ENCODE results near the gene SLC16A4.
"Not testable (repeated sequence)": the region's sequence is repeated elsewhere in the genome, so short reads cannot be mapped to it uniquely, and the experiment has no call there.

SLC16A4 gene

GRCh38 chr1:110408488-110408887 is 17.7 kb upstream of the SLC16A4 start:
- no peak for DNase-seq (ENCODE audit: low spot score)

DNA sequence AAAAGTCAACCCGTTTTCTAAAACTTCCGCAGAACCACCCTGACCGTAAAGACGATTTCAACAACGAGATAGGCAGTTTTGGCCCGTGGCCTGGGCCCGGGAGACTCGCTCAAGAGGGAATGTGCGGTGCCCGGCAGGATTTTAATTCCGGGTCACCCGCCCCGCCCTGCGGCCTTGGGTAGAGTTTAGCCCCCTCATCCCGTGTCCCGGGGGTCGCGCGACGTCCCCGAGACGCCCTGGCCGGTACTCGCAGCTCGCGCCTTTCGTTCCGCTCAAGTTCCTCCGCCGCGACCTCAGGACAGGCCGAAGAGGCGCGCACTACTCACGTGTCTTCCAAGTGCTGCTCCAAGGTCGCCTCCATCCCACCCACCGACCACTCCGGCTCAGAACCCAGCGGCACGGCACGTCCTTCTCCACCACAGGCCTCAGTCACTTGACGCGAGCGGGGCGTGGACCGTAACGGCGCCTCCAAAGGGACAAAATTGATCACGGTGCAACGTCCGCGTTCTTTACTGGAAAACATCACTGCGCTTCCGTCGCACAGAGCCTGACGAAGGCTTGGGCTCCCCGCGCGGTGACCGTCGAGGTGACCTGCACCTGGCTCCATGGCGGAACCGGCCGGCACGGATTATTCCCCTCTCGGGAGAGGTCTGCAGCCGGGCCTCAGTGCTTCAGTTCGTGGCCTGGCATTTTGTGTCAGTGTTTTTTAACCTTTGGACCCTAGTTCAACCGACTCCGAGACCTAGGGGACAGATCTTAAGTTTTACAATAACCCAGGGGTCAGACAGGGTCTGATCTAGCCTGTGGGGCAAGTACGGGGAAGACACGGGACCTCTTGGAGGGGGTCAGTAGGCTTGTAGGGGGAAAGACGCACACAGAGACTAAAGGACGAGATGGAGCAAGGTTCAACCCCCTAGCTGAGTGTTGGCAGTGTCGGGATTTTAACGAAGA is 16.7 kb upstream of the SLC16A4 start, which contains the start of gene LAMTOR5:
TSS of gene LAMTOR5 (minus strand) at position 435 of the 951 bp plus-strand sequence. CDS start at position 361, 74 bp downstream.
- peak; percentile 86 for DNase-seq (ENCODE audit: low spot score)

DNA sequence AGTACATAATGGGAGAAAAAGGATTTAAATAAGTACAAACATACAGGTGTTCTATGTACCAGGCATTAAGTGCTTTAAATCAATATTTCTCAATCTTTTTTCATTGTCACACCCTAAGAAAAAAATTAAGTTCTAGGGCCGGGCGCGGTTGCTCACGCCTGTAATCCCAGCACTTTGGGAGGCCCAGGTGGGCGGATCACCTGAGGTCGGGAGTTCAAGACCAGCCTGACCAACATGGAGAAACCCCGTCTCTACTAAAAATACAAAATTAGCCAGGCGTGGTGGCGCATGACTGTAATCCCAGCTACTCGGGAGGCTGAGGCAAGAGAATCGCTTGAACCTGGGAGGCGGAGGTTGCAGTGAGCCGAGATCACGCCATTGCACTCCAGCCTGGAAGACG is 15.6 kb upstream of the SLC16A4 start:
- DNase-seq (ENCODE audit: low spot score), result not testable (repeated sequence)

- no peak for DNase-seq (ENCODE audit: low spot score)
These were observed 13.6 kb upstream of the SLC16A4 start for GRCh38 chr1:110404401-110404800.

- DNase-seq (ENCODE audit: low spot score), result no peak
These were observed 13.0 kb upstream of the SLC16A4 start for GRCh38 chr1:110403805-110404204.

GRCh38 chr1:110396259-110396958 is 5.6 kb upstream of the SLC16A4 start:
- not testable (repeated sequence) for DNase-seq (ENCODE audit: low spot score)

GRCh38 chr1:110394493-110394820 is 3.6 kb upstream of the SLC16A4 start:
- DNase-seq (ENCODE audit: low spot score), result no peak

DNA sequence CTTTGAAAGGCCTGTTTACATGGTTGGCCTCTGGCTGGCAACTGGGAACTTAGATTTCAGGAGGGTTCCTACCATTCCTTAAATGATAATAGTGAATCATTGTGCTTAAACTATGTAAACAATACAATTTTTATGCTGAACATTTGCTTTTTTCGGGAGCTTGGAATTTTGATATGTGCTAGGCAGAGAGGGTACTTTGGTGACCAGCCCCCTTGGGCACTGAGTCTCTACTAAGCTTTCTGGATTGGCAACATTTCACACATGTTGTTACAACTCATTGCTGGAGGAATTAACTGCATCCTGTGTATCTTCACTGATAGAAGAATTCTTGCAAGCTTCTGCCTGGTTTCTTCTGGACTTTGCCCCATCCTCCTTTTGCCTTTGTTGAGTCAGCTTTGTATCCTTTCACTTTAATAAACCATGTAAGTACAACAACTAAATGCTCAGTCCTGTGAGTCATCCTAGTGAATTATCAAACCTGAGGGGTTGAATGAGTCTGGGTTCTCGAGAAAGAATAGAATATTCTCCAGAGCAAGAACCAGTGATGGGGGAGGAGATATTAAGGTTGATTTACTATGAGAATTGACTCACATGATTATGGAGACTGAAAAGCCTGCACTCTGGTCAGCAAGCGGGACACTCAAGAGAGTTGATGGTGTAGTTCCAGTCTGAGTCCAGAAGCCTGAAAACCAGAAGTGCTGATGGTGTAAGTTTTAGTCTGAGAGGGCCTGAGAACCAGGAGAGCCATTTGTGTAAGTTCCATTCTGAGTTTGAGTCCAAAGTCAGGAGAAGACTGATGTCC is 3.1 kb upstream of the SLC16A4 start:
- no peak for DNase-seq (ENCODE audit: low spot score)

- no peak for DNase-seq (ENCODE audit: low spot score)
These were observed 2.5 kb upstream of the SLC16A4 start for GRCh38 chr1:110393286-110393685.

- no peak for DNase-seq (ENCODE audit: low spot score)
These were observed 730 bp downstream of the SLC16A4 start for GRCh38 chr1:110390096-110390495.

GRCh38 chr1:110387048-110387754 is 3.6 kb downstream of the SLC16A4 start:
- no peak for DNase-seq (ENCODE audit: low spot score)

DNA sequence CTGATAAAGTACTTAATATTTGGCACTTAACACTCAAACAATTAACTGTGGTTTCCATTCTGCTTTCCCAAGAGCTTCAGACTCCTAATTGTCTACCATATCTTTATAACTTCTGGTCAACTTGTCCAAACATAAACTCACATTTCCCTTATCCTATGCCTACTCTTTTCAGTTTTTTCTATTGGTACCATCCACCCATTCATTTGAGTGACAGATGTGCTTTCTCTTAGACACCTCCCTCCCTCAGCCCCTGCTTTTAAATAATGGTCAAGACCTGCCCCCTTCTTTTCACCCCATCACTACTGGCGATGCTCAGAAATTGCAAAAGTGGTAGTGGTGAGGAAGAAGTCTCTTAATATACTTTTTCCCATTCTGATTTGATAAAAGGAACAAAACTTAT is 5.5 kb downstream of the SLC16A4 start:
- DNase-seq (ENCODE audit: low spot score), result no peak

DNA sequence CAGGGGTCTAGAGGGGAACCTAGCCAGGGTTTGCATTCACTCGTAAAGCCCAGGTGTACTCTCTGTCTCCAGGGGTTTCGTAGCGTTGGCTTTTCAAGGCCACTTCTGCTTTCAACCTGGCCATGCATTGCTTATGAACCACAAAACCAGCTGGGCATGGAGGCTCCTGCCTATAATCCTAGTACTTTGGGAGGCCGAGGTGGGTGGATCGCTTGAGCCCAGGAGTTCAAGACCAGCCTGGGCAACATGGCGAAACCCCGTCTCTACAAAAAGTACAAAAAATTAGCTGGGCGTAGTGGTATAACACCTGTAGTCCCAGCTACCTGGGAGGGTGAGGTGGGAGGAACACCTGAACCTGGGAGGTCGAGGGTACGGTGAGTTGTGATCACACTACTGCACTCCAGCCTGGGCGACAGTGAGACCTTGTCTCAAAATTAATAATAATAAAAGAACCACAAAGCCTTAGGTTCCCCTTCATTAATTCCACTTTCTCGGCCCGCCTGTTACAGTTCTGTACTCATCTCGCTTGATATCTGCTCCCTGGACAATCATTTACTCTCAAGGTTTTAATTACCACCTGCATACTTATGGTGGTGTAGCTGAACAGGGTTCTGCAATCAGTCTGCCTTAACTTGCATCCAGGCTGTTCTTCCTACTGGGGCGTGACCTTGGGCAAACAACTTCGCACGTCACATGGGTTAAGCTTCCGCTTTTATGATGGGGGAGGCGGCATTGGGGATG is 6.1 kb downstream of the SLC16A4 start:
- DNase-seq (ENCODE audit: low spot score), result no peak

DNA sequence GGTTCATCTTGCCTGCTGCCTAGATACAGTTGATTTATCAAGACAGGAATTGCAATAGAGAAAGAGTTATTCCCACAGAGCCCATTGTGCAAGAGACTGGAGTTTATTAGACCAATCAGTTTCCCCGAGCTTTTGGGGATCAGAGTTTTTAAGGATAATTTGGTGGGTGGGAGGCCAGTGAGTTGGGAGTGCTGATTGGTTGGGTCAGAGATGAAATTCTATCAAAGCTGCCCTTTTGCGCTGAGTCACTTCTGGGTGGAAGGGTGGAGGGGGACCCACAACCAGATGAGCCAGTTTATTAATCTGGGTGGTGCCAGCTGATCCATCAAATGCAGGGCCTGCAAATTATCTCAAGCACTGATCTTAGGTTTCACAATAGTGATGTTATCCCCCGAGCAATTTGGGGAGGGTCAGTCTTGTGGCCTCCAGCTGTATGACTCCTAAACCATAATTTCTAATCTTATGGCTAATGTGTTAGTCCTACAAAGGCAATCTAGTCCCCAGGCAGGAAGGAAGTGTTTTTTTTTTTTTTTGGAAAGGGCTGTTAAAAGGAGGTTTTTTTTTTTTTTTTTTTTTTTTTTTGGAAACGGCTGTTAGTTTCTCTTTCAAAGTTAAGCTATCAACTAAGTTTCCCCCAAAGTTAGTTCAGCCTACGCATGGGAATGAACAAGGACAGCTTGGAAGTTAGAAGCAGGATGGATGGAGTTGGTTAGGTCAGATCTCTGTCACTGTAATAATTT is 7.4 kb downstream of the SLC16A4 start:
- no peak for DNase-seq (ENCODE audit: low spot score)

DNA sequence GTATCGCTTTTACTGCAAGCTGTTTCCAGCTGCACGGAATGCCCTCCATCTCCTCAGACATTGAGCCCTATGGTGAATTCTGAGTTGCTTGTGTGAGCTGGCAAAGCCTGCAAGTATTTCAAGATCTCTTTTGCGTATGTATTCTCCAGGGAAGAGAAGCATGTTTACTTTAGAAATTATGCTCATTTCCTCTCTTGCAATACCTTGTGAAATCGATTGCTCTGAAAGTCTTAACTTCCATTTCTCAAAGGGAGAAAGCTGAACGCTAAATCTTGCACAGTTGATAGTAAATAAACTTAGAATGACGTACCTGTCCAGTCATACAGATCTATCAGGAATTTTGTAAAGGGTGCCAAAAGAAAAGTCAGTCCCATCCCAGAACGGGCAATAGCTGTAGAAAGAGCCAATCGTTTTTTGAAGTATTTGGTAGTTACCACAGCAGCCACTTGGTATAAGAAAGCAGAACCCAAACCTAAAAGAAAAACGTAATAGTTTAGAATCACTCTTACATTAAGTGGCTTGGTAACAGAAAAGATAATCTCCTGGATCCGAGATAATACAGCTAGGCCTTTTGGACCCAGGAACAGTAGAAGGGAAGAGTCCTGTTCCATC is 10.0 kb downstream of the SLC16A4 start:
- no peak for DNase-seq (ENCODE audit: low spot score)

GRCh38 chr1:110375490-110375889 is 15.3 kb downstream of the SLC16A4 start:
- no peak for DNase-seq (ENCODE audit: low spot score)

- DNase-seq (ENCODE audit: low spot score), result no peak
These were observed 20.0 kb downstream of the SLC16A4 start for GRCh38 chr1:110370827-110371226.

GRCh38 chr1:110364221-110364620 is 26.6 kb downstream of the SLC16A4 start:
- DNase-seq (ENCODE audit: low spot score), result no peak

DNA sequence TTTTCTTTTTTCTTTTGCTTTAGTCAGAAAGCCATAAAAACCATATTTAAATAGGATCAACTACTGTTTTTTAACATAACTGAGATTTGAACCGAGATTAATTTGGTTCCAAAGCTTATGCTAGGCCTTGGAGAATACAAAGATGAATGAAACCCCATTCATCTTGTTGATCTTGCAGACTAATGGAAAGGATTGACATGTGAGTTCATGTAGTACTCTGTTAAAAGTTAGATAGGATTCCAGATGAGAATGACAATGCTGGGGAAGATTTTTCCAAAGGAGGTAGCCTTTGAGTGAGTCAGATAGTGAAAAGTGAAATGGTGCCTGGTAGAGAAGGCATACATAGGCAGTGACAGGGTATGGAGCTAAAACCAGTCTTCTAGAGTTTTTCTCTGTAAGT is 29.0 kb downstream of the SLC16A4 start:
- DNase-seq (ENCODE audit: low spot score), result no peak

GRCh38 chr1:110360431-110360830 is 30.4 kb downstream of the SLC16A4 start:
- DNase-seq (ENCODE audit: low spot score), result no peak
